K562 (cell line): ENCODE measurements around the gene TMEM63A. TPM values are rescaled to one million over a fixed set of nuclear protein-coding genes. Genes with fewer than 3 reads are reported as not detected.

Experiments
- ATAC-seq: fragments of 200-7000 bp; cut with Tn5 transposase; 3 replicates; pipeline ENCODE4 v1.9.1; 2020; ENCODE audit warnings: moderate library complexity
- BruUV-seq: library from RNA; stranded (reverse); fragments of 400-500 nt; replicated peaks from 2 replicates; lab custom pipeline; 2021; lab: Mats Ljungman, UMichigan
- CTCF ChIA-PET: fragments of 300-600 bp; formaldehyde crosslinking; extraction: SDS; loops from one replicate; lab custom pipeline; 2021; ENCODE audit warnings: low intra/inter-chr PET ratio; lab: Yijun Ruan, JAX
- POLR2A ChIA-PET: fragments of 300-600, 350-650 bp; sonication (Branson Sonifier 250); formaldehyde crosslinking; extraction: SDS; loops from one replicate; lab custom pipeline; 2021; ENCODE audit warnings: antibody characterized with exemption, inconsistent platforms; lab: Yijun Ruan, JAX
- DNase-seq, 4 experiments: peaks; one replicate each; pipeline versions ENCODE4 v3.0.0 to v3.0.0-alpha.2; 2011 to 2018; ENCODE audit warnings: low spot score in 3 of 4, mixed read lengths in 3 of 4; ENCODE audit errors: extremely low read depth in 1 of 4
- FAIRE-seq: peaks from 2 replicates; lab custom pipeline; 2011; peaks lifted over from hg19 to GRCh38; lab: Jason Lieb, UNC
- H2AFZ ChIP-seq: 2 replicates; pipeline ENCODE4 v1.6.0; 2011; ENCODE audit warnings: low read depth, low read length, control low read depth, inconsistent platforms
- H3K27ac ChIP-seq: fragments of 200-600 bp; 3 replicates; pipeline ENCODE4 v1.8.0; 2011; ENCODE audit warnings: low read depth, mild to moderate bottlenecking, control low read depth, inconsistent platforms, low read length, moderate library complexity, mixed read lengths; ENCODE audit errors: extremely low read depth
- H3K27me3 ChIP-seq, 2 experiments: fragments of 300-600 bp in 1 of 2; 2 replicates in 1 of 2; 3 replicates in 1 of 2; pipeline versions ENCODE4 v1.6.0 to v1.8.0; 2011; ENCODE audit warnings: inconsistent platforms in 2 of 2, low read length in 2 of 2, mild to moderate bottlenecking in 1 of 2, mixed read lengths in 1 of 2, moderate library complexity in 1 of 2; ENCODE audit not compliant: control insufficient read depth in 2 of 2, insufficient read depth in 2 of 2
- H3K36me3 ChIP-seq: fragments of 300-600 bp; 3 replicates; pipeline ENCODE4 v1.8.0; 2011; ENCODE audit warnings: mild to moderate bottlenecking, low read length, inconsistent platforms; ENCODE audit not compliant: control insufficient read depth, insufficient read depth
- H3K4me1 ChIP-seq, 2 experiments: fragments of 200-600 bp in 1 of 2; replicated peaks in 1 of 2; 2 replicates in 1 of 2; 3 replicates in 1 of 2; pipeline versions ENCODE4 v1.5.1 to v1.8.0; 2011; ENCODE audit warnings: inconsistent platforms in 2 of 2, low read length in 2 of 2, mild to moderate bottlenecking in 1 of 2, mixed read lengths in 1 of 2, moderate library complexity in 1 of 2; ENCODE audit not compliant: control insufficient read depth in 2 of 2, insufficient read depth in 2 of 2
- H3K4me2 ChIP-seq: 2 replicates; pipeline ENCODE4 v1.6.1; 2011; ENCODE audit warnings: low read length, control low read depth, inconsistent platforms, mixed read lengths; ENCODE audit not compliant: insufficient read depth
- H3K4me3 ChIP-seq: fragments of 200-600 bp; sonication (generic), shearing (Covaris generic); 2 replicates; pipeline ENCODE4 v1.5.1; 2016; ENCODE audit warnings: control low read depth, inconsistent platforms
- H3K79me2 ChIP-seq: fragments of 200-600 bp; 3 replicates; pipeline ENCODE4 v1.8.0; 2011; ENCODE audit warnings: low read length, inconsistent platforms; ENCODE audit not compliant: control insufficient read depth, insufficient read depth
- H3K9ac ChIP-seq, 2 experiments: 2 replicates each; pipeline versions ENCODE4 v1.6.0 to v1.6.1; 2011; ENCODE audit warnings: low read depth in 2 of 2, low read length in 2 of 2, control low read depth in 1 of 2, inconsistent platforms in 1 of 2, mild to moderate bottlenecking in 1 of 2, mixed read lengths in 1 of 2; ENCODE audit not compliant: insufficient read depth in 1 of 2
- H3K9me1 ChIP-seq: one replicate; pipeline ENCODE4 v1.6.0; 2011; ENCODE audit warnings: inconsistent platforms, mild to moderate bottlenecking, low read length, moderate library complexity; ENCODE audit not compliant: control insufficient read depth, insufficient read depth
- H3K9me3 ChIP-seq: replicated peaks from 2 replicates; pipeline ENCODE4 v1.5.1; 2011; ENCODE audit warnings: low read depth, low read length, inconsistent platforms; ENCODE audit not compliant: control insufficient read depth, insufficient read depth
- H4K20me1 ChIP-seq: replicated peaks from 2 replicates; pipeline ENCODE4 v1.6.1; 2011; ENCODE audit warnings: low read length, inconsistent platforms, mixed read lengths; ENCODE audit not compliant: control insufficient read depth, insufficient read depth
- BRCA1 ChIP-seq, 2 experiments: fragments of 450-650 bp in 1 of 2; sonication (generic) in 1 of 2; formaldehyde crosslinking in 1 of 2; IDR thresholded peaks; 2 replicates each; pipeline versions ENCODE4 v1.5.0 to v1.6.1; 2017 to 2020; ENCODE audit warnings: mild to moderate bottlenecking in 1 of 2, missing genetic modification reagents in 1 of 2
- CSDE1 ChIP-seq, 2 experiments: fragments of 450-650 bp; IDR thresholded peaks; 2 replicates each; pipeline ENCODE4 v1.6.1; 2016; ENCODE audit warnings: mild to moderate bottlenecking in 1 of 2
- E2F3 ChIP-seq: fragments of 250-450 bp; sonication (Bioruptor Pico); IDR thresholded peaks from 2 replicates; pipeline ENCODE4 v1.4.0; 2020; ENCODE audit warnings: mild to moderate bottlenecking
- GTF2E2 ChIP-seq: fragments of 200-800 bp; sonication (Bioruptor generic); IDR thresholded peaks from 2 replicates; pipeline ENCODE4 v1.6.1; 2016; ENCODE audit warnings: missing genetic modification characterization, missing compliant biosample characterization
- MTA2 ChIP-seq: fragments of 450-650 bp; IDR thresholded peaks from 2 replicates; pipeline ENCODE4 v1.6.1; 2016; ENCODE audit warnings: low read depth
- NCOA4 ChIP-seq: fragments of 450-650 bp; IDR thresholded peaks from 2 replicates; pipeline ENCODE4 v1.6.1; 2018; ENCODE audit warnings: mild to moderate bottlenecking; ENCODE audit not compliant: partially characterized antibody
- PHF8 ChIP-seq: fragments of 200-600 bp; sonication (generic); IDR thresholded peaks from 2 replicates; pipeline ENCODE4 v1.6.1; 2012; ENCODE audit warnings: mixed run types, mild to moderate bottlenecking, inconsistent platforms, low read length, moderate library complexity, borderline replicate concordance
- POLR2A ChIP-seq: fragments of 450-650 bp; conservative IDR thresholded peaks from 2 replicates; pipeline ENCODE4 v1.6.1; 2016
- POLR2G ChIP-seq: fragments of 200-400 bp; formaldehyde crosslinking; IDR thresholded peaks from 2 replicates; pipeline ENCODE4 v1.6.1; 2017; ENCODE audit warnings: low read depth, mild to moderate bottlenecking, antibody characterized with exemption, low read length, moderate library complexity
- SRSF7 ChIP-seq: fragments of 200-400 bp; formaldehyde crosslinking; optimal IDR thresholded peaks from 2 replicates; pipeline ENCODE3; 2017; ENCODE audit warnings: mild to moderate bottlenecking, low read depth, low read length
- SUPT5H ChIP-seq: fragments of 450-650 bp; IDR thresholded peaks from 2 replicates; pipeline ENCODE4 v1.6.1; 2016
- ZNF197 ChIP-seq: fragments of 200-800 bp; sonication (Bioruptor generic); IDR thresholded peaks from 2 replicates; pipeline ENCODE4 v1.6.1; 2016; ENCODE audit warnings: low read depth, missing genetic modification characterization, missing compliant biosample characterization
- WGBS: fragments of 100-300 bp; shearing (Covaris generic); methylation state at CpG from one replicate; pipeline ENCODE4 v1.1.6; 2016; ENCODE audit warnings: low coverage, mixed read lengths; ENCODE audit not compliant: insufficient coverage; ENCODE audit errors: missing lambda C conversion rate; 5-methylcytosine and 5-hydroxymethylcytosine counted together
- in situ Hi-C: fragments of 300-500 bp; cut with MboI; formaldehyde crosslinking; loops from 4 replicates; pipeline ENCODE4 v1.15.0; 2018; ENCODE audit warnings: inconsistent platforms, mixed read lengths
- intact Hi-C: fragments of 100-400 bp; cut with micrococcal nuclease; formaldehyde crosslinking; loops from 2 replicates; pipeline ENCODE4 v1.14.2; 2022
- polyA plus RNA-seq, 8 experiments: library from polyadenylated mRNA; depleted of rRNA in 4 of 8; stranded (reverse) in 5 of 8; unstranded in 3 of 8; fragments of >200 nt; fragmentation: Nextera tagmentation in 2 of 8; fragmentation: Illumina TruSeq in 1 of 8; extraction: Ambion mirVana in 2 of 8; extraction: Trizol in 1 of 8; gene quantifications; 2 replicates each; pipeline versions ENCODE4 v1.2.1 to v1.2.3, GENCODE V29; 2011 to 2014; ENCODE audit warnings: inconsistent platforms in 1 of 8, missing spikeins in 1 of 8
- total RNA-seq, 7 experiments: library from RNA; depleted of rRNA in 6 of 7; stranded (reverse); fragments of >200 nt in 6 of 7; fragmentation: Illumina TruSeq in 2 of 7; extraction: Trizol in 2 of 7; gene quantifications; 2 replicates each; pipeline versions ENCODE4 v1.2.1 to v1.2.3, GENCODE V29; 2011 to 2021; ENCODE audit warnings: low replicate concordance in 1 of 7
- TF ChIP-seq, protein P1 (sequence below): IDR thresholded peaks from 2 replicates; pipeline ENCODE4 v1.6.1; 2016; ENCODE audit warnings: missing genetic modification characterization, missing compliant biosample characterization
- TF ChIP-seq, protein P2 (sequence below): sonication (generic); formaldehyde crosslinking; IDR thresholded peaks from 2 replicates; pipeline ENCODE4 v1.8.0; 2022; ENCODE audit warnings: mild to moderate bottlenecking, missing genetic modification reagents
- TF ChIP-seq, protein P3 (sequence below): fragments of 450-650 bp; formaldehyde crosslinking; IDR thresholded peaks from 2 replicates; pipeline ENCODE4 v1.4.0; 2022; ENCODE audit warnings: mild to moderate bottlenecking, moderate library complexity

Gene TMEM63A
- total and polyA plus RNA-seq, 9 of the 15 experiments (the other 6 are each of a cell fraction or from before 2014, with no cell fraction given), result 2.0 to 54.6 (median 17.5) TPM

DNA sequence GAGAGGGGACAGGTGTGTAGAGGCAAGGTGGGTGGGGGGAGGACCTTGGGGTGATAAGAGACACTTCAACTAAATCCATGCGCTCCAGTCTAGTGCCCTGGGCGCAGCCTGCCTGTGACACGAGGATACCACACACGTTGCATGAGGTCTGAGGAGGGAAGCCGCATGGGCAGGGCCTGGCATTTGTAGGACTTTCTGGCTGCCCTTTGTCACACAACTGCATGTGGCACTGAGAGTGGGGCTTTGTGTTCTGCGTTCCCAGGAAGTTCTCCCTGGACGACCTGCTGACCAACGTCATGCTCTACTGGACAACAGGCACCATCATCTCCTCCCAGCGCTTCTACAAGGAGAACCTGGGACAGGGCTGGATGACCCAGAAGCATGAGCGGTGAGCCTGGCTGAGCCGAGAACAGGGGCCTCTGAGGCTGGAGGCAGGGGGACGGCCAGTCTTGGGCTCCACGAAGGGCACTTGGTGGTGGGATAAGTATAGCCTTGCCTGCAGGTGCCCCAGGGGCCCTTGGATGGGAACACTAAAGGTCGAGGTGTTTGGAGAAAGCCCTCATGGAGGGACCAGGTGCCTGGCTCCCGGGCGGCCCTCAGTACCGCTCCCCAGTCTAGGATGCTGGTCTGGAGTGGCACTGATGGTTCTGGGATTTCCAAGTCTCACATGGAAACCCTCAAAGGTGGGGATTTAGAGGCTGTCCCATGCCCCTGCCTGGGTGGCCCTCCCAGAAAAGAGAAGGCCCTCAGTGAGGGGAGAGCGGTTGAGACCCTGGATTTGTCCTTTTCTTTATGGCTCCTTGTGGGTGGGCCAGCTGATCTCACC is 37.7 kb downstream of the TMEM63A start:
- Histone ChIP-seq H3K4me1 (peaks cover 8 to 39% of the 10 kb centered on the region in 2 experiments; a peak in 4 of 5 replicates), H2AFZ (no peak overlapping the region), H3K36me3 (peaks cover 29% of the 10 kb centered on the region), H3K4me3 (no peak overlapping the region), H3K9me1 (no peaks in the 10 kb centered on the region), H3K4me2 (no peak overlapping the region), H3K9ac (no peak overlapping the region; a peak in 1 of 4 replicates), H3K27me3 (no peaks in the 10 kb centered on the region), H3K9me3 (no peaks in the 10 kb centered on the region), H4K20me1 (peaks cover 4% of the 10 kb centered on the region; the same call in 1 of the 2 replicates), H3K79me2 (no peaks in the 10 kb centered on the region), H3K27ac (no peak overlapping the region)
- ChIA-PET POLR2A (interaction anchor here (0.9 kb wide), 1 partner anchor 67 kb away, joined by 3 read pairs; the partner anchor contains the start of gene SRP9), CTCF (interaction anchor here (2.0 to 3.6 kb wide), 2 partner anchors 290 to 369 kb away, joined by 7 to 53 read pairs; no protein-coding TSS in a partner anchor)
- BruUV-seq, result no TSS peak
- WGBS, result 84% methylated on average over 18 of the region's 18 CpGs
- DNase-seq, result no peak
- no peak for ATAC-seq
- intact Hi-C loops, result loop anchor here (2.0 to 10.0 kb wide), 3 partner anchors 130 to 370 kb away; partner anchors contain the start of gene ENAH
- no peak for TF ChIP-seq MTA2
- no peak for TF ChIP-seq CSDE1 (IDR thresholded peaks at IDR 0.05)
- TF ChIP-seq POLR2G, result peak; percentile 66
- no peak for TF ChIP-seq ZNF197
- no peak for TF ChIP-seq GTF2E2 (tag)
- TF ChIP-seq NCOA4, result no peak
- TF ChIP-seq, protein P1, sequence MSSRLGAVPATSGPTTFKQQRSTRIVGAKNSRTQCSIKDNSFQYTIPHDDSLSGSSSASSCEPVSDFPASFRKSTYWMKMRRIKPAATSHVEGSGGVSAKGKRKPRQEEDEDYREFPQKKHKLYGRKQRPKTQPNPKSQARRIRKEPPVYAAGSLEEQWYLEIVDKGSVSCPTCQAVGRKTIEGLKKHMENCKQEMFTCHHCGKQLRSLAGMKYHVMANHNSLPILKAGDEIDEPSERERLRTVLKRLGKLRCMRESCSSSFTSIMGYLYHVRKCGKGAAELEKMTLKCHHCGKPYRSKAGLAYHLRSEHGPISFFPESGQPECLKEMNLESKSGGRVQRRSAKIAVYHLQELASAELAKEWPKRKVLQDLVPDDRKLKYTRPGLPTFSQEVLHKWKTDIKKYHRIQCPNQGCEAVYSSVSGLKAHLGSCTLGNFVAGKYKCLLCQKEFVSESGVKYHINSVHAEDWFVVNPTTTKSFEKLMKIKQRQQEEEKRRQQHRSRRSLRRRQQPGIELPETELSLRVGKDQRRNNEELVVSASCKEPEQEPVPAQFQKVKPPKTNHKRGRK (tag), result no peak
- no peak for TF ChIP-seq SRSF7
- TF ChIP-seq, protein P2, sequence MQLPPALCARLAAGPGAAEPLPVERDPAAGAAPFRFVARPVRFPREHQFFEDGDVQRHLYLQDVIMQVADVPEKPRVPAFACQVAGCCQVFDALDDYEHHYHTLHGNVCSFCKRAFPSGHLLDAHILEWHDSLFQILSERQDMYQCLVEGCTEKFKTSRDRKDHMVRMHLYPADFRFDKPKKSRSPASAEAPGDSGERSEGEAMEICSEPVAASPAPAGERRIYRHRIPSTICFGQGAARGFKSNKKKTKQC (CRISPR knock-in tag), result no peak
- TF ChIP-seq, protein P3, sequence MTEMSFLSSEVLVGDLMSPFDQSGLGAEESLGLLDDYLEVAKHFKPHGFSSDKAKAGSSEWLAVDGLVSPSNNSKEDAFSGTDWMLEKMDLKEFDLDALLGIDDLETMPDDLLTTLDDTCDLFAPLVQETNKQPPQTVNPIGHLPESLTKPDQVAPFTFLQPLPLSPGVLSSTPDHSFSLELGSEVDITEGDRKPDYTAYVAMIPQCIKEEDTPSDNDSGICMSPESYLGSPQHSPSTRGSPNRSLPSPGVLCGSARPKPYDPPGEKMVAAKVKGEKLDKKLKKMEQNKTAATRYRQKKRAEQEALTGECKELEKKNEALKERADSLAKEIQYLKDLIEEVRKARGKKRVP, result no peak
- 0 out of 2 replicates have a peak, but pooled peaks have one; percentile 13 for TF ChIP-seq E2F3 (CRISPR knock-in tag)
- TF ChIP-seq BRCA1 (IDR thresholded peaks at IDR 0.05), result no peak
- TF ChIP-seq BRCA1 (CRISPR knock-in tag; IDR thresholded peaks at IDR 0.05), result no peak
- no peak for TF ChIP-seq PHF8
- peak; percentile 46 for TF ChIP-seq POLR2A
- TF ChIP-seq SUPT5H, result 0 out of 2 replicates have a peak, but pooled peaks have one; percentile 16
- FAIRE-seq, result no peak
- in situ Hi-C loops, result loop anchor here (10.0 kb wide), 1 partner anchor 370 kb away; no protein-coding TSS in a partner anchor
